WTC11 (cell line): ENCODE data around the gene NEK4. TPM values are rescaled to one million over a fixed set of nuclear protein-coding genes. Genes with fewer than 3 reads are reported as not detected.

ENCODE experiments used
- ATAC-seq: fragments of 200-7000 bp; cut with Tn5 transposase; 2 replicates; pipeline ENCODE4 v1.10.0; 2021; ENCODE audit warnings: mild to moderate bottlenecking, moderate library complexity
- CTCF ChIA-PET: fragments of 300-600 bp; sonication (Branson Sonifier 250); formaldehyde crosslinking; loops from one replicate; lab custom pipeline; 2021; ENCODE audit warnings: antibody characterized with exemption; lab: Charles Lee
- POLR2A ChIA-PET: fragments of 350-600 bp; sonication (Branson Sonifier 250); formaldehyde crosslinking; loops from one replicate; lab custom pipeline; 2021; ENCODE audit warnings: antibody characterized with exemption; lab: Charles Lee
- DNase-seq: peaks from one replicate; pipeline ENCODE4 v3.0.0; 2021; ENCODE audit warnings: low spot score
- H3K27ac Mint-ChIP-seq: 2 replicates; pipeline ENCODE4 v1.8.0; 2021; ENCODE audit warnings: mixed read lengths
- H3K27me3 Mint-ChIP-seq: 2 replicates; pipeline ENCODE4 v1.8.0; 2021; ENCODE audit warnings: low read depth, mild to moderate bottlenecking, moderate library complexity, mixed read lengths
- H3K36me3 Mint-ChIP-seq: 2 replicates; pipeline ENCODE4 v1.8.0; 2021; ENCODE audit warnings: mixed read lengths
- H3K4me1 Mint-ChIP-seq: 2 replicates; pipeline ENCODE4 v1.8.0; 2022; ENCODE audit warnings: mixed read lengths
- H3K4me3 Mint-ChIP-seq: 2 replicates; pipeline ENCODE4 v1.8.0; 2021; ENCODE audit warnings: mild to moderate bottlenecking, moderate library complexity, mixed read lengths
- H3K9me3 Mint-ChIP-seq: 2 replicates; pipeline ENCODE4 v1.8.0; 2021; ENCODE audit warnings: mixed read lengths
- E2F1 ChIP-seq: sonication (generic); formaldehyde crosslinking; IDR thresholded peaks from 2 replicates; pipeline ENCODE4 v1.8.0; 2022; ENCODE audit warnings: mild to moderate bottlenecking, missing genetic modification reagents
- EMX1 ChIP-seq: fragments of 250-450 bp; sonication (Bioruptor Pico); IDR thresholded peaks from 2 replicates; pipeline ENCODE4 v1.8.0; 2021; ENCODE audit warnings: mild to moderate bottlenecking
- ETV6 ChIP-seq: sonication (generic); formaldehyde crosslinking; IDR thresholded peaks from 2 replicates; pipeline ENCODE4 v1.8.1; 2022; ENCODE audit warnings: mild to moderate bottlenecking, missing genetic modification reagents
- FOXK1 ChIP-seq: sonication (generic); formaldehyde crosslinking; IDR thresholded peaks from 2 replicates; pipeline ENCODE4 v1.8.0; 2022; ENCODE audit warnings: mild to moderate bottlenecking, moderate library complexity, missing genetic modification reagents
- KAT7 ChIP-seq: sonication (generic); formaldehyde crosslinking; IDR thresholded peaks from 2 replicates; pipeline ENCODE4 v1.8.1; 2023; ENCODE audit warnings: missing genetic modification reagents, mild to moderate bottlenecking, borderline replicate concordance
- MXD4 ChIP-seq: fragments of 250-450 bp; sonication (Bioruptor Pico); IDR thresholded peaks from 2 replicates; pipeline ENCODE4 v1.8.0; 2021; ENCODE audit warnings: mild to moderate bottlenecking, moderate library complexity, borderline replicate concordance
- NR2C2 ChIP-seq: sonication (generic); formaldehyde crosslinking; IDR thresholded peaks from 2 replicates; pipeline ENCODE4 v1.8.0; 2022; ENCODE audit warnings: mild to moderate bottlenecking, missing genetic modification reagents
- PRRX2 ChIP-seq: fragments of 250-450 bp; sonication (Bioruptor Pico); IDR thresholded peaks from 2 replicates; pipeline ENCODE4 v1.8.0; 2021; ENCODE audit warnings: mild to moderate bottlenecking
- ZNF416 ChIP-seq: fragments of 250-450 bp; sonication (Bioruptor Pico); IDR thresholded peaks from 2 replicates; pipeline ENCODE4 v1.9.0; 2021; ENCODE audit warnings: mild to moderate bottlenecking, inconsistent platforms
- ZNF532 ChIP-seq: fragments of 250-450 bp; sonication (Bioruptor Pico); IDR thresholded peaks from 2 replicates; pipeline ENCODE4 v1.9.0; 2021; ENCODE audit warnings: mild to moderate bottlenecking, borderline replicate concordance
- total RNA-seq: library from RNA; stranded (reverse); gene quantifications from 3 replicates; pipeline ENCODE4 v1.2.3, GENCODE V29; 2021
- TF ChIP-seq, protein P1 (sequence below): sonication (generic); formaldehyde crosslinking; IDR thresholded peaks from 2 replicates; pipeline ENCODE4 v1.8.0; 2022; ENCODE audit warnings: mild to moderate bottlenecking, missing genetic modification reagents
- TF ChIP-seq, protein P2 (sequence below): sonication (generic); formaldehyde crosslinking; IDR thresholded peaks from 2 replicates; pipeline ENCODE4 v1.8.1; 2023; ENCODE audit warnings: mild to moderate bottlenecking, missing genetic modification reagents, moderate library complexity
- TF ChIP-seq, protein P3 (sequence below): sonication (generic); formaldehyde crosslinking; IDR thresholded peaks from 2 replicates; pipeline ENCODE4 v1.8.1; 2023; ENCODE audit warnings: mild to moderate bottlenecking, missing genetic modification reagents
- TF ChIP-seq, protein P4 (sequence below): fragments of 250-450 bp; sonication (Bioruptor Pico); IDR thresholded peaks from 2 replicates; pipeline ENCODE4 v1.9.0; 2021; ENCODE audit warnings: mild to moderate bottlenecking
- TF ChIP-seq, protein P5 (sequence below): sonication (generic); formaldehyde crosslinking; IDR thresholded peaks from 2 replicates; pipeline ENCODE4 v1.8.1; 2022; ENCODE audit warnings: mild to moderate bottlenecking, moderate library complexity, missing genetic modification reagents
- TF ChIP-seq, protein P6 (sequence below): sonication (generic); formaldehyde crosslinking; IDR thresholded peaks from 2 replicates; pipeline ENCODE4 v1.8.0; 2022; ENCODE audit warnings: mild to moderate bottlenecking, missing genetic modification reagents
- TF ChIP-seq, protein P7 (sequence below): sonication (generic); formaldehyde crosslinking; IDR thresholded peaks from 2 replicates; pipeline ENCODE4 v1.8.1; 2022; ENCODE audit warnings: missing genetic modification reagents, borderline replicate concordance

NEK4 gene
- total RNA-seq, 1 experiment from 2014 or later = 31.4 TPM

- POLR2A ChIA-PET = no interaction called here
- Mint-ChIP-seq H3K4me1 (no peaks in the 10 kb centered on the region), H3K9me3 (no peaks in the 10 kb centered on the region), H3K27ac (no peak overlapping the region), H3K27me3 (no peaks in the 10 kb centered on the region), H3K4me3 (no peak overlapping the region), H3K36me3 (no peaks in the 10 kb centered on the region)
- CTCF ChIA-PET = interaction anchor here (1.8 to 2.1 kb wide), 2 partner anchors 17 to 45 kb away, joined by 6 to 13 read pairs; no protein-coding TSS in a partner anchor
- DNase-seq (no peak), ATAC-seq (no peak)
- TF ChIP-seq ETV6 (CRISPR knock-in tag) = no peak
- TF ChIP-seq, protein P1, sequence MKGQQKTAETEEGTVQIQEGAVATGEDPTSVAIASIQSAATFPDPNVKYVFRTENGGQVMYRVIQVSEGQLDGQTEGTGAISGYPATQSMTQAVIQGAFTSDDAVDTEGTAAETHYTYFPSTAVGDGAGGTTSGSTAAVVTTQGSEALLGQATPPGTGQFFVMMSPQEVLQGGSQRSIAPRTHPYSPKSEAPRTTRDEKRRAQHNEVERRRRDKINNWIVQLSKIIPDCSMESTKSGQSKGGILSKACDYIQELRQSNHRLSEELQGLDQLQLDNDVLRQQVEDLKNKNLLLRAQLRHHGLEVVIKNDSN (CRISPR knock-in tag) = no peak
- no peak for TF ChIP-seq EMX1
- TF ChIP-seq, protein P2, sequence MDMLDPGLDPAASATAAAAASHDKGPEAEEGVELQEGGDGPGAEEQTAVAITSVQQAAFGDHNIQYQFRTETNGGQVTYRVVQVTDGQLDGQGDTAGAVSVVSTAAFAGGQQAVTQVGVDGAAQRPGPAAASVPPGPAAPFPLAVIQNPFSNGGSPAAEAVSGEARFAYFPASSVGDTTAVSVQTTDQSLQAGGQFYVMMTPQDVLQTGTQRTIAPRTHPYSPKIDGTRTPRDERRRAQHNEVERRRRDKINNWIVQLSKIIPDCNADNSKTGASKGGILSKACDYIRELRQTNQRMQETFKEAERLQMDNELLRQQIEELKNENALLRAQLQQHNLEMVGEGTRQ (CRISPR knock-in tag) = no peak
- no peak for TF ChIP-seq ZNF416
- TF ChIP-seq KAT7 (CRISPR knock-in tag) = no peak
- TF ChIP-seq, protein P3, sequence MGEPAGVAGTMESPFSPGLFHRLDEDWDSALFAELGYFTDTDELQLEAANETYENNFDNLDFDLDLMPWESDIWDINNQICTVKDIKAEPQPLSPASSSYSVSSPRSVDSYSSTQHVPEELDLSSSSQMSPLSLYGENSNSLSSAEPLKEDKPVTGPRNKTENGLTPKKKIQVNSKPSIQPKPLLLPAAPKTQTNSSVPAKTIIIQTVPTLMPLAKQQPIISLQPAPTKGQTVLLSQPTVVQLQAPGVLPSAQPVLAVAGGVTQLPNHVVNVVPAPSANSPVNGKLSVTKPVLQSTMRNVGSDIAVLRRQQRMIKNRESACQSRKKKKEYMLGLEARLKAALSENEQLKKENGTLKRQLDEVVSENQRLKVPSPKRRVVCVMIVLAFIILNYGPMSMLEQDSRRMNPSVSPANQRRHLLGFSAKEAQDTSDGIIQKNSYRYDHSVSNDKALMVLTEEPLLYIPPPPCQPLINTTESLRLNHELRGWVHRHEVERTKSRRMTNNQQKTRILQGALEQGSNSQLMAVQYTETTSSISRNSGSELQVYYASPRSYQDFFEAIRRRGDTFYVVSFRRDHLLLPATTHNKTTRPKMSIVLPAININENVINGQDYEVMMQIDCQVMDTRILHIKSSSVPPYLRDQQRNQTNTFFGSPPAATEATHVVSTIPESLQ (CRISPR knock-in tag) = no peak
- TF ChIP-seq E2F1 (CRISPR knock-in tag) = no peak
- no peak for TF ChIP-seq ZNF532 (CRISPR knock-in tag)
- TF ChIP-seq, protein P4, sequence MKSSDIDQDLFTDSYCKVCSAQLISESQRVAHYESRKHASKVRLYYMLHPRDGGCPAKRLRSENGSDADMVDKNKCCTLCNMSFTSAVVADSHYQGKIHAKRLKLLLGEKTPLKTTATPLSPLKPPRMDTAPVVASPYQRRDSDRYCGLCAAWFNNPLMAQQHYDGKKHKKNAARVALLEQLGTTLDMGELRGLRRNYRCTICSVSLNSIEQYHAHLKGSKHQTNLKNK (CRISPR knock-in tag) = no peak
- no peak for TF ChIP-seq PRRX2 (CRISPR knock-in tag)
- no peak for TF ChIP-seq NR2C2
- TF ChIP-seq, protein P5, sequence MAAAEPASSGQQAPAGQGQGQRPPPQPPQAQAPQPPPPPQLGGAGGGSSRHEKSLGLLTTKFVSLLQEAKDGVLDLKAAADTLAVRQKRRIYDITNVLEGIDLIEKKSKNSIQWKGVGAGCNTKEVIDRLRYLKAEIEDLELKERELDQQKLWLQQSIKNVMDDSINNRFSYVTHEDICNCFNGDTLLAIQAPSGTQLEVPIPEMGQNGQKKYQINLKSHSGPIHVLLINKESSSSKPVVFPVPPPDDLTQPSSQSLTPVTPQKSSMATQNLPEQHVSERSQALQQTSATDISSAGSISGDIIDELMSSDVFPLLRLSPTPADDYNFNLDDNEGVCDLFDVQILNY (CRISPR knock-in tag) = no peak
- TF ChIP-seq, protein P6, sequence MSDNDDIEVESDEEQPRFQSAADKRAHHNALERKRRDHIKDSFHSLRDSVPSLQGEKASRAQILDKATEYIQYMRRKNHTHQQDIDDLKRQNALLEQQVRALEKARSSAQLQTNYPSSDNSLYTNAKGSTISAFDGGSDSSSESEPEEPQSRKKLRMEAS (CRISPR knock-in tag) = no peak
- no peak for TF ChIP-seq FOXK1
- TF ChIP-seq, protein P7, sequence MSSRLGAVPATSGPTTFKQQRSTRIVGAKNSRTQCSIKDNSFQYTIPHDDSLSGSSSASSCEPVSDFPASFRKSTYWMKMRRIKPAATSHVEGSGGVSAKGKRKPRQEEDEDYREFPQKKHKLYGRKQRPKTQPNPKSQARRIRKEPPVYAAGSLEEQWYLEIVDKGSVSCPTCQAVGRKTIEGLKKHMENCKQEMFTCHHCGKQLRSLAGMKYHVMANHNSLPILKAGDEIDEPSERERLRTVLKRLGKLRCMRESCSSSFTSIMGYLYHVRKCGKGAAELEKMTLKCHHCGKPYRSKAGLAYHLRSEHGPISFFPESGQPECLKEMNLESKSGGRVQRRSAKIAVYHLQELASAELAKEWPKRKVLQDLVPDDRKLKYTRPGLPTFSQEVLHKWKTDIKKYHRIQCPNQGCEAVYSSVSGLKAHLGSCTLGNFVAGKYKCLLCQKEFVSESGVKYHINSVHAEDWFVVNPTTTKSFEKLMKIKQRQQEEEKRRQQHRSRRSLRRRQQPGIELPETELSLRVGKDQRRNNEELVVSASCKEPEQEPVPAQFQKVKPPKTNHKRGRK (CRISPR knock-in tag) = no peak
- no peak for TF ChIP-seq MXD4 (CRISPR knock-in tag)
Measured at GRCh38 chr3:52775877-52776276, 5.1 kb upstream of the NEK4 start.
